Peyer's patch (tissue), 4 donors: ENCODE measurements around the gene GRIA4.

Experiments used
- CTCF ChIP-seq, 6 experiments: fragments of 450-650 bp in 4 of 6; fragments of 200-600 bp in 2 of 6; sonication (generic) in 1 of 6; IDR thresholded peaks; one replicate each; pipeline ENCODE4 v1.5.1; 2017 to 2019; ENCODE audit warnings: antibody characterized with exemption in 6 of 6, mild to moderate bottlenecking in 3 of 6, moderate library complexity in 1 of 6
- POLR2A ChIP-seq, 2 donors: fragments of 450-650 bp; IDR thresholded peaks; one replicate each; pipeline ENCODE4 v1.5.1; 2017; ENCODE audit warnings: antibody characterized with exemption in 2 of 2, mild to moderate bottlenecking in 2 of 2, moderate library complexity in 2 of 2

- no peak for TF ChIP-seq CTCF (IDR thresholded peaks at IDR 0.05)
- TF ChIP-seq POLR2A (IDR thresholded peaks at IDR 0.05): no peak
Measured at GRCh38 chr11:105840391-105840790, 230.5 kb downstream of the GRIA4 start.
